SK-N-MC (cell line): ENCODE measurements around the gene TP53BP2.

ENCODE experiments used
- DNase-seq: peaks from one replicate; pipeline ENCODE4 v3.0.0-alpha.2; 2011; ENCODE audit warnings: low read depth, low spot score
- H3K27ac ChIP-seq: fragments of 200-600 bp; sonication (generic); 2 replicates; pipeline ENCODE4 v1.5.1; 2016; ENCODE audit warnings: mixed run types
- H3K36me3 ChIP-seq: fragments of 200-600 bp; sonication (generic); 2 replicates; pipeline ENCODE4 v1.6.1; 2017; ENCODE audit warnings: antibody characterized with exemption, low read length, mixed read lengths; ENCODE audit not compliant: insufficient read depth
- H3K4me3 ChIP-seq: fragments of 200-600 bp; sonication (generic); 2 replicates; pipeline ENCODE4 v1.5.1; 2016
- H3K9ac ChIP-seq: fragments of 200-600 bp; sonication (generic); 2 replicates; pipeline ENCODE4 v1.8.0; 2017; ENCODE audit warnings: mixed run types, mixed read lengths; ENCODE audit not compliant: insufficient read length
- H3K9me3 ChIP-seq: fragments of 200-600 bp; sonication (generic); 2 replicates; pipeline ENCODE4 v1.6.1; 2017; ENCODE audit warnings: low read depth, mild to moderate bottlenecking, antibody characterized with exemption, low read length, moderate library complexity, mixed read lengths
- EZH2 ChIP-seq: fragments of 200-600 bp; sonication (generic); IDR thresholded peaks from one replicate; pipeline ENCODE4 v1.6.1; 2017; ENCODE audit warnings: antibody characterized with exemption
- FOXP2 ChIP-seq: optimal IDR thresholded peaks from 2 replicates; pipeline ENCODE3; 2011; ENCODE audit warnings: mild to moderate bottlenecking, moderate library complexity; ENCODE audit not compliant: insufficient read depth; ENCODE audit errors: extremely low read length, control extremely low read depth
- POLR2AphosphoS5 ChIP-seq: IDR thresholded peaks from 2 replicates; pipeline ENCODE4 v1.6.1; 2012; ENCODE audit warnings: mild to moderate bottlenecking, low read depth, low read length, borderline replicate concordance

Gene TP53BP2

GRCh38 chr1:223859058-223859457, 13.3 kb upstream of the TP53BP2 start:
- TF ChIP-seq POLR2AphosphoS5 (no peak), EZH2 (no peak), FOXP2 (no peak)
- H3K36me3 ChIP-seq, result no peaks in the 10 kb centered on the region
- no peak overlapping the region for H3K27ac ChIP-seq
- H3K9ac ChIP-seq, result no peak overlapping the region
- no peaks in the 10 kb centered on the region for H3K9me3 ChIP-seq
- no peak overlapping the region for H3K4me3 ChIP-seq
- DNase-seq, result no peak

GRCh38 chr1:223856386-223856785, 10.6 kb upstream of the TP53BP2 start:
- DNase-seq, result no peak
- Histone ChIP-seq H3K9ac (no peak overlapping the region), H3K4me3 (no peak overlapping the region), H3K36me3 (no peaks in the 10 kb centered on the region), H3K9me3 (no peaks in the 10 kb centered on the region), H3K27ac (no peak overlapping the region)
- no peak for TF ChIP-seq FOXP2
- TF ChIP-seq POLR2AphosphoS5, result no peak
- no peak for TF ChIP-seq EZH2

- H3K9ac ChIP-seq, result no peak overlapping the region
- no peak overlapping the region for H3K4me3 ChIP-seq
- no peak for DNase-seq
- no peaks in the 10 kb centered on the region for H3K9me3 ChIP-seq
- H3K27ac ChIP-seq, result no peak overlapping the region
- H3K36me3 ChIP-seq, result no peaks in the 10 kb centered on the region
- TF ChIP-seq EZH2 (no peak), FOXP2 (no peak), POLR2AphosphoS5 (no peak)
Observed at GRCh38 chr1:223853748-223854147, 8.0 kb upstream of the TP53BP2 start.

- Histone ChIP-seq H3K27ac (no peak overlapping the region), H3K9ac (no peak overlapping the region), H3K4me3 (no peak overlapping the region), H3K36me3 (no peaks in the 10 kb centered on the region), H3K9me3 (no peaks in the 10 kb centered on the region)
- DNase-seq, result no peak
- TF ChIP-seq EZH2 (no peak), POLR2AphosphoS5 (no peak), FOXP2 (no peak)
Observed at GRCh38 chr1:223853275-223853674, 7.5 kb upstream of the TP53BP2 start.

GRCh38 chr1:223852337-223852736, 6.6 kb upstream of the TP53BP2 start:
- Histone ChIP-seq H3K4me3 (no peak overlapping the region), H3K9me3 (no peaks in the 10 kb centered on the region), H3K27ac (peak overlapping the region; percentile 89; the same call in 1 of the 2 replicates), H3K36me3 (no peaks in the 10 kb centered on the region), H3K9ac (no peak overlapping the region)
- TF ChIP-seq POLR2AphosphoS5 (no peak), FOXP2 (no peak), EZH2 (no peak)
- no peak for DNase-seq

- Histone ChIP-seq H3K9me3 (no peaks in the 10 kb centered on the region), H3K4me3 (no peak overlapping the region), H3K27ac (no peak overlapping the region), H3K9ac (no peak overlapping the region), H3K36me3 (no peaks in the 10 kb centered on the region)
- TF ChIP-seq POLR2AphosphoS5 (no peak), FOXP2 (no peak), EZH2 (no peak)
- no peak for DNase-seq
Observed at GRCh38 chr1:223849352-223850254, 3.9 kb upstream of the TP53BP2 start.

- Histone ChIP-seq H3K9me3 (no peaks in the 10 kb centered on the region), H3K9ac (no peak overlapping the region), H3K27ac (no peak overlapping the region), H3K36me3 (no peaks in the 10 kb centered on the region), H3K4me3 (no peak overlapping the region)
- no peak for TF ChIP-seq POLR2AphosphoS5
- no peak for TF ChIP-seq EZH2
- no peak for TF ChIP-seq FOXP2
- DNase-seq, result no peak
Observed at GRCh38 chr1:223848536-223848935, 2.8 kb upstream of the TP53BP2 start.

- Histone ChIP-seq H3K4me3 (no peak overlapping the region), H3K36me3 (no peaks in the 10 kb centered on the region), H3K27ac (no peak overlapping the region), H3K9ac (no peak overlapping the region), H3K9me3 (no peaks in the 10 kb centered on the region)
- no peak for DNase-seq
- TF ChIP-seq EZH2 (no peak), POLR2AphosphoS5 (no peak), FOXP2 (no peak)
Observed at GRCh38 chr1:223847781-223848345, 2.1 kb upstream of the TP53BP2 start.
